ENCODE measurements around the gene DDX1.
"Not testable (repeated sequence)": the region's sequence is repeated elsewhere in the genome, so short reads cannot be mapped to it uniquely, and the experiment has no call there.

DDX1 gene

DNA sequence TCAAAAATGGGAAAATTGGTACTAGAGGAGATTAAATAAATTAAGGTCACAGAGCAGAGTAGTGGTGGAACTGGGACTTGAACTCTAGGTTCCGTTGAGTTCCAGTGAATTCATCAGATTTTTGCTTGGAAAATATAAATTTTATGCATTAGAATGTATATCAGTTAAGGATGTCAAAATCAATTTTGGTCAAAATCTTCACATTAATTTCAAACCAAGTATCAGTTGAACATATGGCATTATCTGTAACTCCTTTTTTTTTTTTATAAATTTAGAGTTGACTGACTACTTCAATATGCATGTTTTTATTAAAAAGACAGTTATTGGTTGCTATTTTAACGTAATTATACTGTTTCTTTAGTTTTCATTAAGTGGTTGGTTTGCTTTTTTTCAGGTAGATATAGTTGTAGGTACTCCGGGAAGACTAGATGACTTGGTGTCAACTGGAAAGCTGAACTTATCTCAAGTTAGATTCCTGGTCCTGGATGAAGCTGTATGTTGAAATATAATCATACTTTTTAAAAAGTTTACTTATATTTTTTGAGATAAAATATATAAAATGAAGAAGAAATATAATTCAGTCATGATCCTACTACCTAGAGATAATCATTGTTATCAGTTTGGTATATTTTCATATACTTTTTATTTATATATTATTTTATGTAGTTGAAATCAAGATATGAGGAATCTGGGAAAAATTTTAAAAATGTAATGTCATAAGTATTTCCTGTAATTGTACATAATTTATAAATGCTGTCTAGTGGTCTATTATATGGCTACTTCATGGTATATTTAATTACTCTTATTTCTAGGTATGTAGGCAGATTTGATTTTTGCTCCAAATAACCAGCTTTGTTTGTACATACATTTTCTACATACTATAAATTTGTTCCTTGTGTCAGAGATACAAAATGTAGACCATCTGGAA is 25.4 kb downstream of the DDX1 start:
- no peak for DNase-seq (ENCODE audit: low read depth)

GRCh38 chr2:15617778-15618448 is 26.2 kb downstream of the DDX1 start:
- no peak for DNase-seq (ENCODE audit: low read depth)

GRCh38 chr2:15618449-15618855 is 26.8 kb downstream of the DDX1 start:
- no peak for DNase-seq (ENCODE audit: low read depth)

DNA sequence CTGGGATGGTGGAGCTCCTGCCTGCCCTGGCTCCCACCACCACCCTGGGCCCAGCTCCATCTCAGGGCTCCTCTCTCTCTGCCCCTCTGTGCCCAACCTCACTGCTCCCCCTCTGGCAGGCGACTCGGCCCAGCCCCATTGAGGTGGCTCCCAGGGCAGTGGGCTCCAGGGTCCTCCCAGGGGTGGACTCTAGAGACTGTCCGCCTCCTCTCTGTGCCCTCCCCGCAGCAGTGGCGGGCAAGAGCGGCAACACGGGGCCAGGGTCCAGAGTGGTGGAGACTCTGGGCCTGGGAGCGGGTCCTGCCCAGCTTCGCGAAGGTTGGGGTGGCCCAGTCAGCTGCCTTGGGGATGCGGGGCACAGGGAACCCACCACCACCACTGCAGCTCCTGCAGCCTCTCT is 27.4 kb downstream of the DDX1 start:
- no peak for DNase-seq (ENCODE audit: low read depth)

DNA sequence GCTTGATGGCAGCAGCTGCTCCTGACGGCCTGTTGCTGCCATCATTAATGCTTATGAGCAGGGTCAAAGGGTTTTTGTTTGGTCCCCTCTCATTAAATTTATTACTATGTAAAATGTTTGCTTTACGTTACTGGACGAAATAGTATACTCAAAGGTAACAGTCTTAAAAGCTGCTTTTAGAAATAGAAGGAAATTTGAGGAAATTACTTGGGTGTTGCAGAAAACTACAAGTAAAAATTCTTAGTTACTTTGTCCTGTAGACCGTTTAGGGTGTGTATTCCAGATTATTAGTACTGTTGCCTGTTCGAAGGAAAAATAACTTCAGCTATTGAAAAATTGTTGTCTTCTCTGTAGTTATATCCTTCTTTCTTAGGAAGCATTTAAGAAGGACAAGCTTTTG is 27.8 kb downstream of the DDX1 start:
- no peak for DNase-seq (ENCODE audit: low read depth)

- DNase-seq (ENCODE audit: low read depth): no peak
These were observed 28.3 kb downstream of the DDX1 start for GRCh38 chr2:15619938-15620337.

DNA sequence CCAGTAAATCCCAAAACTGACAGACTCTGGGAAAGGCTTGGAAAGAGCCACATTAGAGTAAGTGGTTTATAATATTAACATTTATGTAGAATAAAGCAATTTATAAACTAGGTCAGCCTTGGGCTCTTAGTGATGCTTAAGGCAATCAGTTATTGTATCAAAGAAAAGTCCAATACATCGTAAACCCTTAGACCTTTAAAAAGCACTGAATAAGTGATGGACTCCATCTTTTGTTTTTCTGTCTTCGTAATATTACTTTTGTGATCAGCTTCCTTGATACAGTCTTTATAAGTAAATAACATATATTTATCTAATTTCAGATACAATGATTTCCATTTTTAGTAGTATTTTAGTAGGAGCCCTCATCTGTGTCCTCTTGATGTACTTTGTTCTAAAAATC is 28.7 kb downstream of the DDX1 start:
- DNase-seq (ENCODE audit: low read depth): no peak

- DNase-seq (ENCODE audit: low read depth): no peak
These were observed 29.3 kb downstream of the DDX1 start for GRCh38 chr2:15620857-15621471.

GRCh38 chr2:15621472-15621870 is 29.8 kb downstream of the DDX1 start:
- DNase-seq (ENCODE audit: low read depth): not testable (repeated sequence)

- DNase-seq (ENCODE audit: low read depth): no peak
These were observed 30.5 kb downstream of the DDX1 start for GRCh38 chr2:15622214-15622613.

GRCh38 chr2:15622614-15623480 is 31.2 kb downstream of the DDX1 start:
- no peak for DNase-seq (ENCODE audit: low read depth)

DNA sequence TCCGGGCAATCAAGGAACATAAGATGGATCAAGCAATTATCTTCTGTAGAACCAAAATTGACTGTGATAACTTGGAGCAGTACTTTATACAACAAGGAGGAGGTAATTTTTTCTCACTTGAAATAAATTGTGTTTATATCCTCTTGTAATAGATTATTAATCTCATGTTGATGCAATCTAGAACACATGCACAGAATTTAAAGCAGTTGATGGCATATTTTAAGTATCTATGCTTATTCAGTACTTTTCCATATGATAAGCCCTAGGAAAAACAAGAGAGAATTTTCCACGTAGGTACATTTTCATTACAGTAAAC is 31.8 kb downstream of the DDX1 start:
- DNase-seq (ENCODE audit: low read depth): no peak

- DNase-seq (ENCODE audit: low read depth): no peak
These were observed 32.4 kb downstream of the DDX1 start for GRCh38 chr2:15623898-15624541.

GRCh38 chr2:15624903-15625302 is 33.2 kb downstream of the DDX1 start:
- DNase-seq (ENCODE audit: low read depth): no peak

DNA sequence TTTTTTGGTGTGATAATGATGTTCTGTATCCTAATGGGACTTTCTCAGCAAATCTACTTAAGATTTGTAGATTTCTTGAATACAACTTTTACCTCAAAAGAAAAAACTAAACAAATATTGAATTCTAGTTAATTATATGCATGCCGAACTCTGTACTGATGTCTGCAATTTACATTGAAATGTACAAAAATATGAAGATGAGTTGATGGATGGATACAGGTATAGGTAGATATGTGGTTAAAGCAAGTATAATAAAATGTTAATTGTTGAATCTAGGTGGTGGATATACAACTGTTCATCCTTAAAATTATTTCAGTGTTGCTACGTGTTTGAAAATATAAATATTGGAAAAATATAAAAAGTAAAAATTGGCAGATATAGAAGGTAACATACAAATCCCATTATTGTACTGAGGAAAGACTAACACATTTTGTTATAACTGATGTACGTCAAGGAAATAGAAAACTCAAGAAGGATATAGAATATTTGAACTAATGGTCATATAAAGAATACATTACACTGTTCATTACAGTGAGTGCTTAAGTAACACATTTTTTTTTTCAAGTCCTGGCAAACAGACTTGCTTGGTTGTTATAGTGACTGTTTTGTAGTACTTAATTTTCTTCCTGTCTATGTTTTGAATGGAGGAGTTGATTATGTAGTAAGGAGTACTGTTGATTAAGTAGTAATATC is 33.8 kb downstream of the DDX1 start:
- no peak for DNase-seq (ENCODE audit: low read depth)

- DNase-seq (ENCODE audit: low read depth): no peak
These were observed 34.5 kb downstream of the DDX1 start for GRCh38 chr2:15626126-15626525.

DNA sequence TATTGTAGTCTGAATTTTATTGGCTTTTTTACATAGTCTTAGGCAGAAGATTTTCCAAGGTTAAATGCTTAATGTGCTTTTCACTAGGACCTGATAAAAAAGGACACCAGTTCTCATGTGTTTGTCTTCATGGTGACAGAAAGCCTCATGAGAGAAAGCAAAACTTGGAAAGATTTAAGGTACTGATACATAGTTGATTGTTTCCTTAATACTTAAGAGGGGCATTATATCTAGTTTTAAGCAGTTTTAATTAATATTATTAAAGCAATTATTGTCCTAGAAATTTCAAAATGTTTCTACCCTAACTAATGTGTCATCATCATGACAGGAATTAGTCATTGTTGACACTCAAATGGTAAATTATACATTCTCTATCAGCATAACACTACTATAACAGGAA is 35.3 kb downstream of the DDX1 start:
- DNase-seq (ENCODE audit: low read depth): no peak

DNA sequence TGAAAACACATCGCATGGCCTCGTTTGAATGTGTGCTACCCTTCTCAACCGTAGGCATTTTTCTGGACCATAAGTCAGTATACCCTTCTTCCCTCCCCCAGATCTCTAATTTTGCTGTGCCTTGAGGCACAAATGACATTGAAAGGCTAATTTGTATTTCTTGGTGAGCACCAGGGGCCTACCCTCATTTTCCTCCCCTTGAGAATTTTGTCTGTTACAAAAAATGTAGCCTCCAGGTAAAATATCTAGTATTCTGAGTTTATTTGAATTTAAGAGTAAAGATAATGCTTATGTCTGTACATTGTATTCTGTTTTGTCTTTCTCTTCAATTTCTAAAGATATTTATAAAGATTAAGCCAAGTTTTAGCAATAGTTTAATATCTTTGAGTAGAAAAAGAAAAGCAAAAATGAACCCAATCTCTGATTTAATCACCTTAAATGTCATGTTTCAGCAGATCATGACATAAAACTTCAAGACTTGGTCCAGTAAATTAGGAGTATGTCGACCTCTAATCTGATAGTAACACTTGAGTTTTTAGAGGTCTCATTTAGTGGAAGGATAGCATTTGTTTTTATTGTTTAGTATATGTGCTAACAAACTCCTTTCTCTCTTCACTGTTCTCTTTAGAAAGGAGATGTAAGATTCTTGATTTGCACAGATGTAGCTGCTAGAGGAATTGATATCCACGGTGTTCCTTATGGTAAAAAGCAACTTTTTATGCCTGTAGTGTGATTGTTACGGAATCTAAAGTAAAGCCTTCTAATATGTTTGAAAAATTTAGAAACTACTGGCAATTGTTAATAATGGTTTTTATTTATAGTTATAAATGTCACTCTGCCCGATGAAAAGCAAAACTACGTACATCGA is 36.4 kb downstream of the DDX1 start:
- no peak for DNase-seq (ENCODE audit: low read depth)

GRCh38 chr2:15628899-15629855 is 37.5 kb downstream of the DDX1 start:
- DNase-seq (ENCODE audit: low read depth): no peak

Measured in stimulated activated CD4-positive, alpha-beta T cell treated with anti-CD3 and anti-CD28 coated beads, Interleukin-2, amount 100 ng/mL, for 4 hours (primary cell).